Stimulated activated CD8-positive, alpha-beta memory T cell treated with anti-CD3 and anti-CD28 coated beads, Interleukin-2, amount 100 ng/mL, for 1 hour (primary cell): ENCODE results near the gene TMEM203.
"Not testable (repeated sequence)": the region's sequence is repeated elsewhere in the genome, so short reads cannot be mapped to it uniquely, and the experiment has no call there.

ENCODE experiments used
- DNase-seq, 2 donors: peaks; one replicate each; pipeline ENCODE4 v3.0.0-alpha.2; 2020; ENCODE audit warnings: low read depth in 2 of 2

Gene TMEM203, protein sequence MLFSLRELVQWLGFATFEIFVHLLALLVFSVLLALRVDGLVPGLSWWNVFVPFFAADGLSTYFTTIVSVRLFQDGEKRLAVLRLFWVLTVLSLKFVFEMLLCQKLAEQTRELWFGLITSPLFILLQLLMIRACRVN

DNA sequence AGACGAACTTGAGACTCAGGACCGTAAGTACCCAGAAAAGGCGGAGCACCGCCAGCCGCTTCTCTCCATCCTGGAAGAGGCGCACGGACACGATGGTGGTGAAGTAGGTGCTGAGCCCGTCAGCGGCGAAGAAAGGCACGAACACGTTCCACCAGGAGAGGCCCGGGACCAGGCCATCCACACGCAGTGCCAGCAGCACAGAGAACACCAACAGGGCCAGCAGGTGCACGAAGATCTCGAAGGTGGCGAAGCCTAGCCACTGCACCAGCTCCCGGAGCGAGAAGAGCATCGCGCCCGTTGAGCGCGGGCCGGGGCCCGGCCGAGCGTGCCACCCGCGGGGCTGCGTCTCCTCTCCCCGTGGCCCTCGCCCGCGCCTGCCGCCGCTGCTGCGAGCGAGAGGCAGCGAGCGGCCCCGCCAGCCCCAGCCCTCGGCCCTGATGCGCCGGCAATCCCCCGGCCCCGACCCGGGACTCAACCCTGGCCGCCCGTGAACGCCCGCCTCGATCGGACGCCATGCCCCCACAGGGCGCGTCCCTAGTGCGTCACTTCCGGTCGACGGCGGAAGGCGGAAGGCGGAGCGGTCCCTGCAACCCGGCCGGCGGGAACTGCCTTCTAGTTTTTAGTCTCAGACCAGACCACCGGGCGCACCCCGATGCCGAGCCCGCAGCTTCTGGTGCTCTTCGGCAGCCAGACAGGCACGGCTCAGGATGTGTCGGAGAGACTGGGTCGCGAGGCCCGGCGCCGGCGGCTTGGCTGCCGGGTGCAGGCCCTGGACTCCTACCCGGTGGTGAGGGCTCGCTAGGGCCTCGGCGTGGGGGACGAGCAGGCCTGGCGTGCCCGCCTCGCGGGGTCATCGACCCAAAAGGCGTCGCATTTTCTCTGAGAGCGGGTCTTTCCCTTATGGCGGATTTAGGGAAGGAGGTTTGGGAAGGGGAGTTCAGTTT lies at the start of gene TMEM203, which contains the start of gene NDOR1:
TMEM203 (minus strand) TSS at position 523 of the 944 bp plus-strand sequence; CDS start at position 289, 234 bp downstream.
NDOR1 (plus strand) TSS at position 575 of the 944 bp plus-strand sequence; CDS start at position 653, 78 bp downstream.
- peak; percentile 87 to 89 for DNase-seq

DNA sequence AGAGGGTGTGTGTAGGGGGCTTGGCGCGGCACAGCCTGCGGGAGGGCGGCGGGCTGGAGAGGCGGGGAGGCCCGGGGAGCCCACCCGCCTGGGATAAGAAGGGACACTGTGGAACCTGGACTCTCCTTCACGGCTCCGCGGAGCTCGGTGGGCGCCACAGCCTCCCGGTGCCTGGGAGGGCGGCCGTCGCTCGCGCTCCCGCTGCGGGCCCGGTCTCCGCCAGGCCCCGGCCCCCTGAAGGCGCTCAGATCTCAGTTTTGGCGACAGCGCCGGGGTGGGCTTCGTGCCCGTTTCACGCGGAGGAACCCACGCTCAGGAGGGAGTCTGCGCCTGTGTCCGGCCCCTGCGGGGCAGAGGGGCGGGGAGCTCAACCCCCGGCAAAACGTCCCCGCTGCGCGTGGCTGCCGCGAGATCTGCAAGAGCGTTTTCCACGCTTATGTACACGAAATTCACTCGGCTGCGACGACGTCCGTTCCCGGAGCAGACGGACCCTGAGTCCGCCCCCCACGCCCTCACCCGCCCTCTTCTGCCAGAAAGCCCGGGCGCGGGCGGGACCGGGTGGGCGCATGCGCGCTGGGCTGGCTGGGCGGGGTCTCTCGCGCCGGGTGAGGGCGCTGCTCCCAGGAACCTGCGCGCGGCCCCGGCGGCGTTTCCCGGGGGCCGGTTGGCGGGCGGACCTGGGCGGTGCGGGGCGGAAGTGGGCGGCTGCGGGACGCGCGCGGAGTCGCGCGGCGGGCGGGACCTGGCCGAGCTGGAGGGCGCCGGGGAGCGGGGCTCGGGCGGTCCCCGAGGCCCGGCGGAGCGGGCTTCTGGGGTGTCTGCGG lies 49.4 kb upstream of the TMEM203 start, which contains the start of gene NELFB:
NELFB (plus strand) TSS at position 704 of the 824 bp plus-strand sequence.
- peak; percentile 95 to 96 for DNase-seq

DNA sequence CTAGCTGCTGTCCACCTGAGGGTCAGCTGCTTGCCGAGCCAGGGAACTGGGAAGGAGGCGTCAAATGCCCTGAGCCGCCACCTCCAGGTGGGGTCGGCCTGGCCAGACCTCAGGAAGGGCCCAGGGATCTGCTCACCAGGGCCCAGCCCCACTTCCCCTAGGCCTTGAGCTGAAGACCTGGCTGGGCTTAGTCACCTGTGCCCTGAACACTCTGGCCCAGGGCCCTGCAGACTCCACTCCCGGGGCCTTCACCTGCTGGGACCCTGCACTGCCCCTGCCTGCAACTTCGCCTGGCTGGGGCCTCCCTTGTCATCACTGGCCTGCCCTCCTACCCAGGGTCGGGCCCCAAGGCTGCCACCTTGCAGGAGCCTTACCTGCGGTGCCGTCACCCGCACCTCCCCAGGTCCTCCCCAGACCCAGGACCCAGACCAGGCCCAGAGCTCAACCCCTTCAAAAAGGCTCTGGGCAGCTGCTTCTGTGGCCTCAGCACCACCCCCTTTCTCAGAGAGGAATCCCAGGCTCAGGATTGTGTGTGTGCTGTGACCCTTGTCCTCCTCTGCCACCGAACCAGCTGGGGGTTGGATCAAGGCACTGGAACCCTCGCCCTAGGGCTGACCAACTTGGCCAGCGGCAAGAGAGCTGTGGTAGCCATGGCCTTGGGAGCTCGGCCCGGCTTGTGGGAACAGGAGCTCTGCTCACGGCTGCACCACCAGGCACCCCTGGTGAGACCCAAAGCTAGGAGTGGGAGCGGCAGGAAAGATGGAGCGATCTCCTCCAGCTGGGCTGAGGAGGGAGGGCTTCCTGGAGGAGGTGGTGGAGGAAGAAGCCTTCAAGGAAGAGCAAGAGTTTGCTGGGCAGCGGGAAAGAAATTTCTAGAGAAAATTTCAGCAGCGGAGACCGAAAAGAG lies 48.5 kb upstream of the TMEM203 start:
- no peak for DNase-seq

DNA sequence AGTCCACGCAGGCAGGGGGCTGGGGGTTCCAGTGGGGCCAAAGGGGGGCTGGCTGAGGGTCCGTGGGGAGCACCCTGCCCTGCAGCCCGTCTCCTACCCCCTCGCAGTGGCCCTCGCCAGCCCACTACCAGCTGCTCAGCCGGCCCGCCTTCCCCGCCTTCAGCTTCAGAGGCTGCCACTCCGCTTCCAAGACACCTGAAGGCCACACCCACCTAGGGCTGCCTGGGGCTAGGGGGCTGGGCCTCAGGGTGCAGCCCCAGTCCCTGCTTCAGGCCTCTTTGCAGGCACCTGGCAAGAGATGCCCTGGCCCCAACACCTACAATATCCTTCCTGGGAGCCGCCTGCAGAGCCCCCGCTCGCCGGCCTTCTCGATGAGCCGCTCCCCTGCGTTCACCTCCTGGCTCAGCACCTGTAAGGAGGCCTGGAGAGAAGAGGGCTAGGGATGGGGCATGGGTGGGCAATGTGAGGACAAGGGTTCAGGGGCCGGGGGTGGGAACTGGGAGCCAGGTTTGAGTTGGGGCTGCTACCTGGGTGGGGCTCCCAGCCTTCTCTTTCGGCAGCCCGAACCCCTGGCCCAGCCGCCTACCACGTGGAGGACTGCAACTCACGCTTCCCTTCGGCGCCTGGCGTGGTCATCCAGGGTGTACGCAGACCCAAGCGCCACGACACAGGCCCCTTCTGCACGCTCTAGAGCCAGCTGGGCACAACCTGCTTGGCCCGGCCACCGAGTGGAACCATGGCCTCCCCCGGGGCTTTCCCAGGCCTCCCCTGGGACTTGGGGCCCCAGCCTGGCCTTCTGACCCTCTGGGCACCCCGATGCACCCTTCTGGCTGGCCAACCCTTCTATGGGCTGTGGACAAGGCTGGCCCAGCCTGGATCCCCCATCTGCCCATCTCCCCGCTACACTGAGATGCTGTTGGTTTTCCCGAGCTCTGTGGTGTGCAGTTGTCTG lies 47.4 kb upstream of the TMEM203 start:
- DNase-seq: no peak

DNA sequence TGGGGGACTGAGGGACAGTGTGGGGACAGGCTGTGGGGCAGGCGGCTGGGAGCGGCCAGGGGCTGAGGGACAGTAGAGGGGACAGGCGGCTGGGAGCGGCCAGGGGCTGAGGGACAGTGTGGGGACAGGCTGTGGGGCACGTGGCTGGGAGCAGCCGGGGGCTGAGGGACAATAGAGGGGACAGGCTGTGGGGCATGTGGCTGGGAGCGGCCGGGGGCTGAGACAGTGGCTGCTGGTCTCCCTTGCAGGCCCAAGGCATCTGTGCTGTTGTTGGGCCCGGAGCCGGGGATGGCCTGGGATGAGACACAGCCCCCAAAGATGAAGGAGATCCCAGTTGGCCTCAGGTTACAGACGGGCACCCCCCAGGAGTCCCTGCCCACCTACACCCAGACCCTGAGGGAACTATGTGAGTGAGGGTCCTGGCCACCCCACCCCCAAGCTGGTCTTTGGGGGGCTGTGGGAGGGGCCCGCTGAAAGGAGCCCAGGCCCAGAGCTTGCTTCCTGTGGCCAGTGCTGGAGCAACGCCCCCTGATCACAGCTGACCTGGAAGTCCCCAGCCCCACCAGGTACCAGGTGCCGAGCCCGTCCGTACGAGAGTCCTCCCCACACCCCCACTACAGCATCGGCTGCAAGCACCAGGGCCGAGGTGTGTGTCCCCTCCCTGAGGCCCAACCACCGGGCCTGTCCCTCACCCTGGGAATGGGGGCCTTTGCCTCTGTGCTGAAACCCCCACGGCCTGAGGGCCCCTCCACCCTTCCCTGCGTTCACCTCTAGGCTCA lies 46.2 kb upstream of the TMEM203 start:
- no peak for DNase-seq

DNA sequence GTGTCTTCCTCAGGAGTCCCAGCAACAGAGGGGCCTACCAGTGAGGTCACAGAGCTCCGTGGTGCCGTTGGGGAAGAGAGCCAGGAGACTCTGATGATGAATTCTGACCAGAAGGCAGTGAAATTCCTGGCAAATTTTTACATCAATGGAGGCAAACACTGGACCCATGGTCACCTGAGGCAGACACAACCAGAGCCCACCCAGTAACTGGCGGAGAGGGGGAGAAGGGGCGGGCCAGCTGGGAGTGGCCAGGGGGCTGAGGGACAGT lies 45.7 kb upstream of the TMEM203 start, which contains the start of gene STPG3:
STPG3 (plus strand) TSS at position 93 of the 268 bp plus-strand sequence; CDS start at position 94, 1 bp downstream.
- DNase-seq: no peak

DNA sequence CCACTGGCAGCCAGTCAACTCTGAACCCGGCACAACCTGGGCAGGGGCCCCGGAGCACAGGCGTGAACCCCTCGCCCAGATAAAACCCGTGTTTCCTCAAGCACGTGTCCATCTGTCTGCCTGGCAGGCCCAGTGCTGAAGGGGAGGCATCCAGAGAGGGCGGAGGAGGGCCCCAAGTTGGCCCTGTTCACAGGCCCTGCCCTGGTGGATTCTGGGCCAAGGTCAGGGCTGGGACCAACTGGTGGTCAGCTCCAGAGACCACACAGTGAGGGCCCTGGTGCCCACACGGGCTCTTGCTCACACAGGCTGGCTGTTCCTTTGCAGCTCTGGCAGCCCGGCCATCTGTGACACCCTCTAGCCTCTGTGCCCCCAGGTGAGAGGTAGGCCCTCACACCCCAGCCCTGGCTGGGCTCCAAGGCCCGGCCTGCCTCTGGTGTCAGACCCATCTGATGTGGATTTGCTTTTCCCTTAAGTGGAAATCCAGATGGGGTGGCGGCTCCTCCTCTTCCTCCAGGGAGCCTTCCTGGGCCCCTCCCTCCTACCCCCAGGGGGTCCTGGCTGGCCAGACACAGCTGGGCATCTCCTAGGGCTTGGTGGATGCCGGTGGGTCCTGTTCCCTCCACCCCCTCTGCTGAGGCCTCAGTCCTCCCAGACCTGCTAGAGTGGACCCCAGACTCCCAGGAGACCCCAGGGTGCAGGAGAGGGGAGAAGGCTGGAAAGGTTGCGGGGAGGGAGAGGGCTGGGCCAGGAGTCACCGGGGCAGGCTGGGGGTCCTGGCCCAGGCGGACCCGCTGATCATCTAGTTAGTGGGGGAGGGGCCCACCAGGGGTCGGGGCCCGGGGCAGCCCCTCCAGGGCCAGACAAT lies 45.1 kb upstream of the TMEM203 start:
- DNase-seq: no peak

DNA sequence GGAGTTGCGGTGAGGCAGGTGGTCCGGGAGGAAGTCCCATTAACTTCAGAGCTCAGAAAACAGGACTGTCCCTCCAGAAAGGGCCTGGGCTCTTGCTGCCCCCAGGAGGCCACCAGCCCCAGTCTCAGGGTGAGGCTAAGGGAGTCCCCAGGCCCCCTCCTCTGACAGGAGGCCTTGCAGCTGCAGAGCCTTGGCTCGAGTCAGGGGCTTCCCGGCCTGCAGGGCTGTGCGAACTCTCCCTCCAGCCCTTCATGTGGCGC lies 42.4 kb upstream of the TMEM203 start:
- DNase-seq: no peak

DNA sequence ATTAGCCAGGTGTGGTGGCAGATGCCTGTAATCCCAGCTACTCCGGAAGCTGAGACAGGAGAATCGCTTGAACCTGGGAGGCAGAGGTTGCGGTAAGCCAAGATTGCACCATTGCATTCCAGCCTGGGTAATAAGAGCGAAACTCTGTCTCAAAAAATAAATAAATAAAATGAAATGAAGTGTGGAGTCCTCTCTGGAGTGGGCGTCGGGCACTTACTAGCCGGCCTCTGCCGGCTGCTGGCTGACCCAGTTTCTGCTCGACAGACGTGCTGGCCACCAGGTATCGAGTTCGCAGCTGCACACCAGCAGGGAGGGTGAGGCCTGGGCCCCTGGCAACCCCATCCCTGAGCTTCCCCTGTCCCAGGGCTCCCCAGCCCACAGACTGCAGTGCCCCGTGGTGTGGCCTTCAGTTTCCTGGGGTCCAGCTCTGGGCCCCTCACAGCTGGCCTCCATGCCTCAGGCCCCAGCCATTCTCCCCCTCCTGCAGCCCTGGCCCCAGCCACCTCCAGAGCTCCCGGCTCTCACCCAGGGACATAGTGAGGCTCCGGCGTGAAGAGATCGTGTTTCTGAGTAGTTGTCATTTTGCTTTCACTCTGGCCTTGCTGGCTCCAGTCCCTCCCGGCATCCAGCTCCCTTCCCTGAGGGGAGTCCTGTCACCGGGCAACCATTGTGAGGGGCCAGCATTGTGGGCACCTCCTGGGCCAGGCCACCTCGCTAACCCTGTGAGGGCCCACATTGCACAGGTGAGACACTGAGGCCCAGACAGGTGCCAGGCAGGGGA lies 41.9 kb upstream of the TMEM203 start:
- DNase-seq: no peak

DNA sequence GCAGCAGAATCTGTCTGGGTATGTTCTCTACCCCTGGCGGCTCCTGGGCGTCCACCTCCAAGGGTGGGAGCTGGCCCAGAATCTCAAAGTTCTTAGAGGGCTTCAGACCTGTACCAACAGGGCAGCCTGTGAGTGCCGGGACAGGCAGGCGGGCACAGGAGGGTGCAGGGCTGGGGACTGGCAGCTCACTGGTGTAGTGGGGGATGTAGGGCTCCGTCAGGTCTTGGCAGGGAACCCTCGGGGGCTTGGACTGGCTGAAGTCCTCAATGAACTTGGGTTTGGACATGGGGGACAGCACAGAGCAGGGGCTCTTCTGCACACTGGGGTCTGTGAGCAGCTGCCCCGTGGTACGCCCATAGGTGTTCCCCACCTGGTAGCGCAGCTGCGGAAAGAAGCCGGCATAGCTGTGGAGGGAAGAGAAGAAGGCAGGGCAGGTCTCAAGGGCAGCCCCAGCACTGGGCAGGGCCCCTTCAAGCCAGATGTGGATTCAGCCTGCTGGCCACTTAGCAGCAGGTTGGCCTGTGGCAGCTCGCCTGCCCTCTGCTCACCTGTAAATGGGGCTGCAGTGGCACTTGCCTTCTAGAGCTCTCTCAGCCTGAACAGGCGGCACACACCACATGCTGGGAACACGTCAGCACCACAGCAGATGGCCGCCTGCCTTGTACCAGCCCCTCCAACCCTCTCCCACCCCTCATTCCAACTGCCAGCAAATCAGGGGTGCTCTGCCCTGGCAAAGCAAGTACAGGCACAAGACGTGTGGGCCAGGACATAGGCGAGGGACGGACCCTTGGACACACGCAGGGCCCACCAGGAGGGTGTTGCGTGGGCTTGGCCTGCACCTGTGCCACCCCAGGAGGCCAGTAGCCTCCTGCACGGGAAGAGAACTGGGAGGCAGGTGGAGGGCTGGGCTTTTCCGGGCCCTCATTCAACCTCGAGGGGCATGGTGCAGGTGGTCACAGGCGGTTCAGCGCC lies 40.3 kb upstream of the TMEM203 start:
- DNase-seq: no peak

DNA sequence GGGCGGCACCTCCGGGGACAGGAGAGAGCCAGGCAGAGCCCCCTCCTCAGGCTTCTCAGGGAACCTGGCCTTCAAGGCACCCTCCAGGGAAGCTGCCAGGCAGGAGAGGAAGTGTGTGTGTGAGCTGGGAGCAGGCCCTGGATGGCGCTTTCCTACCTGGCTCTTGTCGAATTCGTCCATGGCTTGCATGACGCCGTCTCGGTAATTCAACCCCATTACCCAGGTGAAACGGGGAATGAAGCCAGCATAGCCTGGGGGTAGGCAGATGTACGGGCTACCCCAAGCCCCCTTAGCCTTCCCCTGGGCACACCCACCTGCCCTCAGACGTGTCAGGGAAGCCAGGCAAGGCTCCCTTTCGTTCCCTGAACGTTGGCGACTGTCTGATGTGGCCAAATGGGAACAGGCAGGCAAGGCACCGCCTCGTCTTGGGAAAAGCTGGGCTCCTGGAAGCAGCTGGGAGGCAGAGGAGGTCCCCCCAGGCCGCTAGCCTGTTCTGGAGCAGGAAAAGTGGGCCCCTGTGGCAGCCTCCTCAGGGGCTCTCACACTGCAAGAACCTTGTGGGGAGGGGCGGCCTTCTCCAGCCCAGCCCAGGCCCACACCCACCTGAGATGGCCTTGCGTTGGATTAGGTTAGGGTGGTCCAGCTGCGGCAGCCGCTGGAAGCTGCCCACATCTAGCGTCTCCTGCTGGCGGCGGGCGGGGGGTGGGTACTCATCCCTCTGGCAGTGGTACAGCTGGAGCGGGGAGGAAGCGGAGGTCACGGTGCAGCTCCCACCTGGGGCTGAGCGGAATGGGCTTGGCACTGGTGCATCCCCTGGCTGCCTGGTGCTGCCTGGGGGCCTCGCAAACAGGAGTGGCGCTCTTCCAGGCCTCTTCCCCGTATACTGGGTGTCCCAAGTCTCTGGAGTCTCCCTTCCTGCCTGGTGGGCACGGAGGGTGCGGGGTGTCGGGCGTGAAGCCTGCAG lies 39.3 kb upstream of the TMEM203 start:
- no peak for DNase-seq

DNA sequence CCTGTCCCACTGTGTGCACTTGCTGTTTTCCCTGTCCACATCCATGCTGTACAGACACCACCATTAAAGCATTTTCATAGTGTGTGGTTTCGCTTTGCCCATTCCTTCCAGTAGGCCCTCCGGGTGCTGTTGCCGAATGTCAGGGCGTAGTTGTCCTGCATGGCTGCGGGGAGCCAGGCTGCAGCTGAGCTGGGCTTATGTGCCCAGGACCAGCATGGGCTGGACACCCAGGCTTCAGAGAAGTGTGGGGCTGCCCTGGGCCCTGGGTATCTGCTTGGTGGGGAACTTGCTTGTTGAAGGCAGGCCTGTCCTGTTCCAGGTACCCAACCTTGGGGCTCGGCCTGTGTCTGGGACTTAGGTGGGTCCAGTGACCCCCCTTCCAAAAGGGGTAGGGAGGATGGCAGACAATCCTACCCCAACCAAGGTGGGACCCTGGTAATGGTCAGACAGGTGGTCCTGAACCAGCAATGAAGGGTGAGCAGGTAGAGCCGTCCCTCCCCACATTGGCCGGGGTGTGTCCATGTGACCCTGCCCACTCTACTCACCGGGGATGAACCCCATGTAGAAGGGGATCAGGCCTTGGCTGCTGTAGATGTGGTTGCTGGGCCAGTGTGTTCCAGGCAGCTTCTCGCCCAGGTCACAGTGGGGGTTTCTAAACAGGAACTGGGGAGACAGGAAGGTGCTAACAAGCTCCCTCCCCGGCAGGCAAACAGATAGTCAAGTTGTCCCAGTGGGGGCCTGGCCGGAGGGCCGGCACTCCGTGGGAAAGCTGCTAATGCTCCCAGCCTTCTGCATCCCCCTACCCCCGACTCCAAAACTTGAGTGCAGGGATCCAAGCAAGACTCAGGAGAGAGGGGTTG lies 38.4 kb upstream of the TMEM203 start:
- DNase-seq: no peak

DNA sequence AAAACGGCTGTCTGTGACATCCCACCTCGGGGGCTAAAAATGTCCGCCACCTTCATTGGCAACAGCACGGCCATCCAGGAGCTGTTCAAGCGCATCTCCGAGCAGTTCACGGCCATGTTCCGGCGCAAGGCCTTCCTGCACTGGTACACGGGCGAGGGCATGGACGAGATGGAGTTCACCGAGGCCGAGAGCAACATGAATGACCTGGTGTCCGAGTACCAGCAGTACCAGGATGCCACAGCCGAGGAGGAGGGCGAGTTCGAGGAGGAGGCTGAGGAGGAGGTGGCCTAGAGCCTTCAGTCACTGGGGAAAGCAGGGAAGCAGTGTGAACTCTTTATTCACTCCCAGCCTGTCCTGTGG lies 37.8 kb upstream of the TMEM203 start:
- DNase-seq: not testable (repeated sequence)
